H9 (cell line): ENCODE data around the gene APP. TPM values are rescaled to one million over a fixed set of nuclear protein-coding genes. Genes with fewer than 3 reads are reported as not detected.

Source experiments
- DNase-seq: peaks from one replicate; pipeline ENCODE4 v3.0.0-alpha.2; 2017
- H2AFZ ChIP-seq: one replicate; pipeline ENCODE4 v1.6.1; 2013; ENCODE audit warnings: mild to moderate bottlenecking, low read length, control low read depth, moderate library complexity
- H2AK5ac ChIP-seq: 2 replicates; pipeline ENCODE4 v1.6.1; 2013; ENCODE audit warnings: low read length, control low read depth, mixed read lengths; ENCODE audit not compliant: insufficient read length
- H2BK120ac ChIP-seq: one replicate; pipeline ENCODE4 v1.6.1; 2013; ENCODE audit warnings: low read depth, mild to moderate bottlenecking, low read length, control low read depth, inconsistent platforms; ENCODE audit not compliant: poor library complexity, severe bottlenecking
- H2BK12ac ChIP-seq: 2 replicates; pipeline ENCODE4 v1.6.1; 2013; ENCODE audit warnings: low read length, control low read depth, mixed read lengths, low read depth; ENCODE audit not compliant: insufficient read length
- H2BK15ac ChIP-seq: 2 replicates; pipeline ENCODE4 v1.6.1; 2013; ENCODE audit warnings: low read depth, low read length, control low read depth
- H2BK20ac ChIP-seq: one replicate; pipeline ENCODE4 v1.6.1; 2013; ENCODE audit warnings: low read depth, mild to moderate bottlenecking, low read length, control low read depth, inconsistent platforms; ENCODE audit not compliant: poor library complexity, severe bottlenecking
- H2BK5ac ChIP-seq: 2 replicates; pipeline ENCODE4 v1.6.1; 2013; ENCODE audit warnings: low read length, control low read depth, mixed read lengths; ENCODE audit not compliant: insufficient read length
- H3K14ac ChIP-seq: 2 replicates; pipeline ENCODE4 v1.6.1; 2013; ENCODE audit warnings: low read length, control low read depth; ENCODE audit not compliant: insufficient read depth
- H3K18ac ChIP-seq: 2 replicates; pipeline ENCODE4 v1.6.1; 2013; ENCODE audit warnings: low read depth, mild to moderate bottlenecking, mixed read lengths, low read length, control low read depth; ENCODE audit not compliant: insufficient read length
- H3K23ac ChIP-seq: 2 replicates; pipeline ENCODE4 v1.6.1; 2013; ENCODE audit warnings: low read length, control low read depth, mixed read lengths, low read depth; ENCODE audit not compliant: insufficient read length
- H3K23me2 ChIP-seq: 2 replicates; pipeline ENCODE4 v1.6.1; 2013; ENCODE audit warnings: low read depth, mild to moderate bottlenecking, mixed read lengths, low read length, control low read depth; ENCODE audit not compliant: insufficient read length, poor library complexity, severe bottlenecking
- H3K27ac ChIP-seq: 2 replicates; pipeline ENCODE4 v1.5.1; 2013; ENCODE audit warnings: low read length, control low read depth, mixed read lengths, low read depth; ENCODE audit not compliant: insufficient read length
- H3K27me3 ChIP-seq: 2 replicates; pipeline ENCODE4 v1.6.1; 2013; ENCODE audit warnings: low read length, control low read depth, inconsistent platforms; ENCODE audit not compliant: insufficient read depth
- H3K4ac ChIP-seq: 2 replicates; pipeline ENCODE4 v1.6.1; 2013; ENCODE audit warnings: low read depth, mild to moderate bottlenecking, control low read depth, inconsistent platforms, low read length, moderate library complexity
- H3K4me1 ChIP-seq: 2 replicates; pipeline ENCODE4 v1.6.1; 2013; ENCODE audit warnings: low read length, control low read depth, inconsistent platforms; ENCODE audit not compliant: insufficient read depth
- H3K4me2 ChIP-seq: 2 replicates; pipeline ENCODE4 v1.6.1; 2013; ENCODE audit warnings: low read length, control low read depth, mixed read lengths; ENCODE audit not compliant: insufficient read length, insufficient read depth
- H3K56ac ChIP-seq: 2 replicates; pipeline ENCODE4 v1.6.1; 2013; ENCODE audit warnings: low read depth, mild to moderate bottlenecking, mixed read lengths, low read length, control low read depth; ENCODE audit not compliant: insufficient read length
- H3K79me1 ChIP-seq: 2 replicates; pipeline ENCODE4 v1.6.1; 2013; ENCODE audit warnings: low read depth, mild to moderate bottlenecking, moderate library complexity, low read length, control low read depth, inconsistent platforms; ENCODE audit not compliant: insufficient read depth, poor library complexity, severe bottlenecking
- H3K79me2 ChIP-seq: 2 replicates; pipeline ENCODE4 v1.6.1; 2013; ENCODE audit warnings: low read length, control low read depth, inconsistent platforms; ENCODE audit not compliant: insufficient read depth
- H3K9ac ChIP-seq: 2 replicates; pipeline ENCODE4 v1.6.1; 2013; ENCODE audit warnings: low read length, control low read depth, mixed read lengths; ENCODE audit not compliant: insufficient read length; ENCODE audit errors: extremely low read depth
- H3K9me3 ChIP-seq: one replicate; pipeline ENCODE4 v1.6.1; 2013; ENCODE audit warnings: low read depth, low read length, inconsistent platforms; ENCODE audit not compliant: control insufficient read depth
- H3T11ph ChIP-seq: one replicate; pipeline ENCODE4 v1.6.1; 2013; ENCODE audit warnings: mild to moderate bottlenecking, low read length, control low read depth, inconsistent platforms
- H4K20me1 ChIP-seq: one replicate; pipeline ENCODE4 v1.6.1; 2013; ENCODE audit not compliant: control insufficient read depth, insufficient read length, insufficient read depth
- H4K5ac ChIP-seq: 2 replicates; pipeline ENCODE4 v1.6.1; 2013; ENCODE audit warnings: low read depth, mild to moderate bottlenecking, mixed read lengths, low read length, control low read depth; ENCODE audit not compliant: insufficient read length
- H4K8ac ChIP-seq: replicated peaks from 2 replicates; pipeline ENCODE4 v1.6.1; 2013; ENCODE audit warnings: low read length, control low read depth, mixed read lengths, low read depth; ENCODE audit not compliant: insufficient read length
- H4K91ac ChIP-seq: 2 replicates; pipeline ENCODE4 v1.6.1; 2013; ENCODE audit warnings: low read depth, mild to moderate bottlenecking, moderate library complexity, mixed read lengths, low read length, control low read depth; ENCODE audit not compliant: insufficient read length
- H3K27ac Mint-ChIP-seq, 3 experiments: 2 replicates in 2 of 3; 3 replicates in 1 of 3; pipeline ENCODE4 v1.8.0; 2020 to 2021; ENCODE audit warnings: mixed read lengths in 3 of 3, mild to moderate bottlenecking in 1 of 3, moderate library complexity in 1 of 3
- H3K27me3 Mint-ChIP-seq: 2 replicates; pipeline ENCODE4 v1.8.0; 2021; ENCODE audit warnings: low read depth, mild to moderate bottlenecking, moderate library complexity, mixed read lengths
- H3K36me3 Mint-ChIP-seq, 3 experiments: 2 replicates in 2 of 3; 3 replicates in 1 of 3; pipeline ENCODE4 v1.8.0; 2020 to 2021; ENCODE audit warnings: low read depth in 3 of 3, mixed read lengths in 3 of 3; ENCODE audit not compliant: insufficient read depth in 1 of 3
- H3K4me1 Mint-ChIP-seq, 2 experiments: 2 replicates each; pipeline ENCODE4 v1.8.0; 2020; ENCODE audit warnings: mixed read lengths in 2 of 2
- H3K4me3 Mint-ChIP-seq, 2 experiments: 2 replicates in 1 of 2; 3 replicates in 1 of 2; pipeline ENCODE4 v1.8.0; 2020 to 2021; ENCODE audit warnings: mild to moderate bottlenecking in 2 of 2, mixed read lengths in 2 of 2, moderate library complexity in 1 of 2
- H3K9me3 Mint-ChIP-seq, 2 experiments: 2 replicates in 1 of 2; 3 replicates in 1 of 2; pipeline ENCODE4 v1.8.0; 2020; ENCODE audit warnings: mild to moderate bottlenecking in 2 of 2, mixed read lengths in 2 of 2, moderate library complexity in 1 of 2
- total RNA-seq: library from RNA; stranded (reverse); gene quantifications from 2 replicates; pipeline ENCODE4 v1.2.1, GENCODE V29; 2021
- TF ChIP-seq, protein P1 (sequence below): fragments of 200-600 bp; sonication (generic); conservative IDR thresholded peaks from 3 replicates; pipeline ENCODE4 v1.8.0; 2021; ENCODE audit warnings: antibody characterized with exemption, mild to moderate bottlenecking

The APP gene
- total RNA-seq, 1 experiment from 2014 or later, result 380 TPM

DNA sequence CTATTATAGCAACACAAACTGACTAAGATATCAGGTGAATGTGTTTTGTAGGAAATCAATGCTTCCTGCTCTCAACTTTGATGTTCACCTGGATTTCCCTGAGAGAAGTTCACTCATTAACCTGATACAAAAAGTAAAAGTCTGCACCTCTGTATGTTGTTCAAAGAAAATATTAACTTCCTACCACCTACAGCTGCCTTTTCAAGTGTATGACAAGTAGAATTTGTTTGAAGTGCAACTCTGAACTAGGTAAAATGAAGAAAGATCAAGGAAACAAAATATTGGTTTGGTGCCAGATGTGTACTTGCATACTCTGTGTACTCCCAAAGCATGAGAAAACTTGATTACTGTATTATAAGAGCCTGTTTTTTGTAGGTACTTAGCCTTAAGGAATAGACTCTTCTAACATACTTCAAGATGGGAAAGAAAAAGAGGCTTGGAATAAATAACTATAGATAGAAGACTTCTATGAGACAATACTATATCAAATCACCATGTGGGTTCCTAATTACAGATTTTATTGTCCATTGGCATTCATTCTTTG is 193.4 kb downstream of the APP start:
- H3K79me2 ChIP-seq, result peaks cover 2% of the 10 kb centered on the region; the same call in 1 of the 2 replicates
- H3K4me2 ChIP-seq, result no peak overlapping the region
- no peak overlapping the region for H4K91ac ChIP-seq
- no peak overlapping the region for H3K14ac ChIP-seq
- H3K56ac ChIP-seq, result no peak overlapping the region
- no peak overlapping the region for H3K27ac ChIP-seq
- no peaks in the 10 kb centered on the region for H4K20me1 ChIP-seq
- H3K18ac ChIP-seq, result no peak overlapping the region
- DNase-seq, result no peak
- peaks cover 9 to 13% of the 10 kb centered on the region in 2 experiments for H3K4me1 Mint-ChIP-seq
- no peaks in the 10 kb centered on the region for H3K79me1 ChIP-seq
- H3T11ph ChIP-seq, result no peak overlapping the region
- H4K8ac ChIP-seq, result no peak overlapping the region
- peaks cover 60 to 81% (median 81%) of the 10 kb centered on the region in 3 experiments for H3K36me3 Mint-ChIP-seq
- no peak overlapping the region for H2AK5ac ChIP-seq
- no peaks in the 10 kb centered on the region for H3K23me2 ChIP-seq
- H3K4ac ChIP-seq, result no peak overlapping the region
- H2BK120ac ChIP-seq, result no peak overlapping the region
- TF ChIP-seq, protein P1, sequence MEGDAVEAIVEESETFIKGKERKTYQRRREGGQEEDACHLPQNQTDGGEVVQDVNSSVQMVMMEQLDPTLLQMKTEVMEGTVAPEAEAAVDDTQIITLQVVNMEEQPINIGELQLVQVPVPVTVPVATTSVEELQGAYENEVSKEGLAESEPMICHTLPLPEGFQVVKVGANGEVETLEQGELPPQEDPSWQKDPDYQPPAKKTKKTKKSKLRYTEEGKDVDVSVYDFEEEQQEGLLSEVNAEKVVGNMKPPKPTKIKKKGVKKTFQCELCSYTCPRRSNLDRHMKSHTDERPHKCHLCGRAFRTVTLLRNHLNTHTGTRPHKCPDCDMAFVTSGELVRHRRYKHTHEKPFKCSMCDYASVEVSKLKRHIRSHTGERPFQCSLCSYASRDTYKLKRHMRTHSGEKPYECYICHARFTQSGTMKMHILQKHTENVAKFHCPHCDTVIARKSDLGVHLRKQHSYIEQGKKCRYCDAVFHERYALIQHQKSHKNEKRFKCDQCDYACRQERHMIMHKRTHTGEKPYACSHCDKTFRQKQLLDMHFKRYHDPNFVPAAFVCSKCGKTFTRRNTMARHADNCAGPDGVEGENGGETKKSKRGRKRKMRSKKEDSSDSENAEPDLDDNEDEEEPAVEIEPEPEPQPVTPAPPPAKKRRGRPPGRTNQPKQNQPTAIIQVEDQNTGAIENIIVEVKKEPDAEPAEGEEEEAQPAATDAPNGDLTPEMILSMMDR, result no peak
- no peaks in the 10 kb centered on the region for H3K27me3 ChIP-seq
- H4K5ac ChIP-seq, result no peak overlapping the region
- H3K9me3 ChIP-seq, result no peaks in the 10 kb centered on the region
- H2BK15ac ChIP-seq, result no peak overlapping the region
- no peak overlapping the region for H3K4me3 Mint-ChIP-seq
- H2AFZ ChIP-seq, result no peak overlapping the region
- H3K23ac ChIP-seq, result no peak overlapping the region
- no peaks in the 10 kb centered on the region for H3K9me3 Mint-ChIP-seq
- H2BK5ac ChIP-seq, result no peak overlapping the region
- H3K4me1 ChIP-seq, result no peaks in the 10 kb centered on the region
- no peak overlapping the region for H2BK12ac ChIP-seq
- no peak overlapping the region for H3K27ac Mint-ChIP-seq
- H2BK20ac ChIP-seq, result no peak overlapping the region
- H3K9ac ChIP-seq, result no peak overlapping the region
- H3K27me3 Mint-ChIP-seq, result no peaks in the 10 kb centered on the region
